Epithelial cell of esophagus (primary cell): ENCODE measurements around the gene LSS.

Source experiments
- DNase-seq: peaks from one replicate; pipeline ENCODE4 v3.0.0; 2010; ENCODE audit warnings: low read depth
- H3K4me3 ChIP-seq: 2 replicates; pipeline ENCODE4 v1.5.1; 2011; ENCODE audit warnings: mild to moderate bottlenecking, low read length, control low read depth
- TF ChIP-seq, protein P1 (sequence below): IDR thresholded peaks from 2 replicates; pipeline ENCODE4 v1.5.1; 2011; ENCODE audit warnings: low read depth, mild to moderate bottlenecking, low read length, control low read depth, inconsistent platforms; ENCODE audit not compliant: insufficient read depth; ENCODE audit errors: missing control alignments

LSS gene

DNA sequence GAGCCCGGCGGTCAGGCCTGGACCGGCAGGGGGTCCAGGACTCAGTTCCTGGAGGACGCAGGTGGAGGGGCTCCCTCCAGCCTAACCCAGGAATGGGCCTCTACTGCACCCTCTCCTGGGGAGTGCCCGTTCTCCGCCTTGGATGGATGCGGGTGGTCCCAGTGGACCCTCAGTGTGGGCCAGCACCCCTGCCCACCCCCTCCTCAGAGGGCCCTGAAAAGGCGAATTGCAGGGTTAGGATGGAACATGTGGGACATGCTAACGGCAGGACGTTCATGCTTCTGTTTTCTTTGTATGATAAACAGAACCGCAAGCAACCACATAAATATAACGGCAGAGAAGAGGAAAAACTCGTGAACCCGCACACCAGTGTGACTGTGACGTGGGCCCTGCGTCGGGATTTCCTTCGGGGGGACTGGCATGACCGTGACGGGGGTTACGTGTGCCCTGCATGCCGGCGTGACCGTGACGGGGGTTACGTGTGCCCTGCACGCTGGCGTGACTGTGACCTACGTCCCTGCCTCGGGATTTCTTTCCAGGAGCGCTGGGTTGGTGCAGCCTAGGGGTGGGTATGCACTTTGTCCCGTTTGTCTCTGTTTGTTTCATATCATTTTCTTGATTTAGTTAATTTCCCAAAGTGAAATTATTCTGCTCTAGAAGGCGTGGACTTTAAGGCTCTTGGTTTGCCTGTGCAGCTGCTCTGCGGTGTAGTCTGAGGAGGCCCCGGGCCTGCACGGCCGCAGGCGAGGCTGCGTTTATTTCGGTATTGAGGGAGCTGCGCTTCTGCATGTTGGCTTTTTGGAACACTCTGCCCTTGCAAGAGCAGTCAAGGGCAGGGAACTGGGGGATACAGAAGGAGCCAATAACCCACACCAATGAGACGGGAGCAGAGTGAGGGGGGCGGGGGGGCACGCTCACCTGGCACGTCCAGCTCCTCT lies 76.3 kb downstream of the LSS start:
- TF ChIP-seq, protein P1, sequence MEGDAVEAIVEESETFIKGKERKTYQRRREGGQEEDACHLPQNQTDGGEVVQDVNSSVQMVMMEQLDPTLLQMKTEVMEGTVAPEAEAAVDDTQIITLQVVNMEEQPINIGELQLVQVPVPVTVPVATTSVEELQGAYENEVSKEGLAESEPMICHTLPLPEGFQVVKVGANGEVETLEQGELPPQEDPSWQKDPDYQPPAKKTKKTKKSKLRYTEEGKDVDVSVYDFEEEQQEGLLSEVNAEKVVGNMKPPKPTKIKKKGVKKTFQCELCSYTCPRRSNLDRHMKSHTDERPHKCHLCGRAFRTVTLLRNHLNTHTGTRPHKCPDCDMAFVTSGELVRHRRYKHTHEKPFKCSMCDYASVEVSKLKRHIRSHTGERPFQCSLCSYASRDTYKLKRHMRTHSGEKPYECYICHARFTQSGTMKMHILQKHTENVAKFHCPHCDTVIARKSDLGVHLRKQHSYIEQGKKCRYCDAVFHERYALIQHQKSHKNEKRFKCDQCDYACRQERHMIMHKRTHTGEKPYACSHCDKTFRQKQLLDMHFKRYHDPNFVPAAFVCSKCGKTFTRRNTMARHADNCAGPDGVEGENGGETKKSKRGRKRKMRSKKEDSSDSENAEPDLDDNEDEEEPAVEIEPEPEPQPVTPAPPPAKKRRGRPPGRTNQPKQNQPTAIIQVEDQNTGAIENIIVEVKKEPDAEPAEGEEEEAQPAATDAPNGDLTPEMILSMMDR, result no peak
- no peak for DNase-seq
- no peak overlapping the region for H3K4me3 ChIP-seq

DNA sequence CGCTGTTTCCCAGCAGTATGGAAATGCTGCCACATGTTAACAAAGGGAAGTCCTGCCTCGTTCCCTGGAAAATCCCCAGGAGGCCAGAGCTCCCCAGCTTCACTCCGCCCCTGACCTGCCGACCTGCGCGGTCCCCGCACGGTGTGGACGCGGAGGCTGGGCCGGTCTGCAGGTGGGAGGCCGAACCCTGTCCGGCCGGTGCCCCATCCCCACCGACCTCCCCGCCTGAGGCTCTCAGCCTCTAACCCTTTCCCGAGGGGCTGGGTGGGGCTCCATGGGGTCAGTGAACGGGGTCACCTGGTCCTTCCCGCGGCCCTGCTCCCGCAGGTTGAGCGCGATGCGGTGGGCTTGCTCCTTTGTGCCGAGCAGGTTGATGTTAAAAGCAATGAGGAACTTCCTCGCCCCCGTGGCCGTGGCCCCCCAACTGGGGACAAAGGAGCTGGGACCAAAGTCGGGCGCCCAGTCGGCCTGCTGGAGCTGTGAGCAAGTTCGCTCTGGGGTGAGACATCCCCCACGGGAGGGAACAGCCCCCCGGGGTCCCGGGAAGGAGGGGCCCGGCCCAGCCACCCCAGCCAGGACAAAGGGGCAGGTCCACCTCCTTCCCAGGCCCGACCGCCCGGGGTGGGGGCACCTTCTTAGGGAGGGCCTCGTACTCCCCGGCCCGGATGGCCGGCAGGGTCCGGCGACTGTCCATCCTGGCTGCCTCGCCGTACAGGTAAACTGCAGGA lies 77.1 kb downstream of the LSS start:
- DNase-seq, result no peak
- no peak overlapping the region for H3K4me3 ChIP-seq
- TF ChIP-seq, protein P1, result no peak

DNA sequence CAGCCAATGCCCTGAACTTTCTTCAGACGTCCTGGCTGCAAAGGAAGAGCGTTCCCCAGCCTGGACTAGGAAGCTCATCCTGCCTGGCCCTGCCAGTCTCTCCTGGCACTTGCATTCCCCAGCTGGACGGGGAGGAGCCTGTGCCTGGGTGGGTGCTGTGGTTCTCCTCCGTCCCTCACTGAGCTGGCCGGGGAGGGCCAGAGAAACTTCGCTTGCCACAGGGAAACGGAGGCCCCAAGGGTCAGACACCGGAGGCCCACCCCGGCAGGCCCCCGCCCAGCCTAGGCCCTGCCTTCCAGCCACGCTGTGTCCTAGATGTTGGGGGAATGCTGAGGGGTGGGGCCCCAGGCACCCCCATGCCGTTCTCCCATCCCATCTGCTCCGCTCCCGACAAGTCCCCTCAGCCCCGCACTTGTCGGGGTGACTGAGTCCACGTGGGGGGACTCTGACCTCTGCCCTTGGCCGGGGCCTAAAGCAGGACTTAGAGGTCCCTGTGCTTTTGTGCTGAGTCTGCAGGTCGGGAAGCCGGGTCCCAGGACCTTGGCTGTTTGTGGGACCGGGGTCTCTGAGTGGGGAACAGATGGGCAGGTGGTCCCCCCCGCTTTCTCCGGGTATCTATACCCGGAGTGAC lies 78.0 kb downstream of the LSS start:
- H3K4me3 ChIP-seq, result no peak overlapping the region

DNA sequence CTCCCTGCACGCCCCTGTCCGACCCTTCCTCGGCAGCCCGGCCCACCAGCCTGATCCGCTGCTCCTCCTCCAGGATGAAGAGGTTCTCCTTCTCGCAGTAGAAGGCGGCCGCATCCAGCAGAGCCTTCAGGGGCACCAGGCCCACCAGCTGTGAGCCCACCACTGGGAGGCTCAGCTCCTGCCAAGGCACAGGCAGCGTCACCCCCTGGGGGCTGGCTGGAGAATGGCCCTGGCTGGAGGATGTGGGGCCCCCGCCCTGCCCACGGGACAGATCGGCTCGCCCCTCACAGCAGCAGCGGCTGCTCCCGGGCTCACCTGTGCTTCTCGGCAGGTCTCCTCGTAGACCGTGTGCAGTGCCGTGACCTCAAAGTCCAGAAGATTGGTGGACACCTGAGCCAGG lies 78.5 kb downstream of the LSS start:
- DNase-seq, result no peak
- TF ChIP-seq, protein P1, result no peak
- no peak overlapping the region for H3K4me3 ChIP-seq

More for the DNA sequence above, 78.0 kb downstream of the LSS start:
- no peak for DNase-seq
- TF ChIP-seq, protein P1, result no peak

DNA sequence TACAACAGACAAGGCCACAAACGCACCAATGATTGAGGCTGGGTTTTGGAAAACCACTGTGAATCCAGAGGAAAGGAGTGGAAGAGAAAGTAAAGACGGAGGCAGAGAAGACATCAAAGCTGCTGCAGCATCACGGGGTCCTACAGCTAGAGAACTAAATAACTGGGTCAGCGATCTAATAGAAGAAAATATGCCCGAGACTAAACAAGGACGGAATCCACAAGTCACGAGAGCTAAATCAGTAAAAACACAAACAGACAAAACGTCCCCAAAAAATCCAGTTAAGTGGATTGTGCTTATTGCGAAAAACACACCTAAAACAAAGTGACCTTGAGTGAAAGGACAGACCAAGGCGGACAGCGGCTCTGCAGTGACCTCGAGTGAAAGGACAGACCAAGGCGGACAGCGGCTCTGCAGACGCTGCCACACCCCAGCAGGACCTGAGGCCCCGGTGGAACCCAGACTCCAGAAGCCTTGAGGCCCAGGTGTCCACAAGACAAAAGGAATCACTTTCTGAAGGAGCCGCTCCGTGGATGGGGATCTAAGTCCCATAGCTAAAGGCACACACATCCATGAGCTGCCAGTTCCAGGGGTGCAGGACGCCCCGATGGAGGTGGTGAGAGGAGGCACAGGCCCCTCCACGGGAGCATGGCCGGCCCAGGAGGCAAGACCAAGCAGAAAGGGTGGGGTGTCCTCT lies 79.2 kb downstream of the LSS start:
- DNase-seq, result no peak
- H3K4me3 ChIP-seq, result no peak overlapping the region
- TF ChIP-seq, protein P1, result no peak

DNA sequence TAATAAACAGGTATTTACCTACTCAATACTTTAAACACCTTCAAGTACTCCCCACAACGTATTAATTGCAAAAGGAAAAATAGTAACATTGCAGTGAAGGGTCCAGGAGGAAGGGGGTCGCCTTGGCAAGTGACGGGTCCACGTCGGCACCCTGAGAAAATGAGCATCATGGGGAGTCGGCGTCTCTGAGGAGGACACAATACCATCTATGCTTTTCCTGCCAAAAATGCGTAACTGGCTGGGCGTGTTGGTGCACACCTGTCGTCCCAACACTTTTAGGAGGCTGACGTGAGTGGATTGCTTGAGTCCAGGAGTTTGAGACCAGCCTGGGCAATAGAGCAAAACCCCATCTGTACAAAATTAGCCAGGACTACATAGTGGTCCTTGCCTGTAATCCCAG lies 80.5 kb downstream of the LSS start:
- no peak for DNase-seq
- TF ChIP-seq, protein P1, result no peak
- H3K4me3 ChIP-seq, result no peak overlapping the region
